NCI-H1092 treated with DMSO at 0.1 percent for 48 hours (cell line): ENCODE data around the gene TLR2.

Experiments used
- DNase-seq: peaks from one replicate; lab custom pipeline; 2025; lab: John Stamatoyannopoulos, UW

The TLR2 gene, protein sequence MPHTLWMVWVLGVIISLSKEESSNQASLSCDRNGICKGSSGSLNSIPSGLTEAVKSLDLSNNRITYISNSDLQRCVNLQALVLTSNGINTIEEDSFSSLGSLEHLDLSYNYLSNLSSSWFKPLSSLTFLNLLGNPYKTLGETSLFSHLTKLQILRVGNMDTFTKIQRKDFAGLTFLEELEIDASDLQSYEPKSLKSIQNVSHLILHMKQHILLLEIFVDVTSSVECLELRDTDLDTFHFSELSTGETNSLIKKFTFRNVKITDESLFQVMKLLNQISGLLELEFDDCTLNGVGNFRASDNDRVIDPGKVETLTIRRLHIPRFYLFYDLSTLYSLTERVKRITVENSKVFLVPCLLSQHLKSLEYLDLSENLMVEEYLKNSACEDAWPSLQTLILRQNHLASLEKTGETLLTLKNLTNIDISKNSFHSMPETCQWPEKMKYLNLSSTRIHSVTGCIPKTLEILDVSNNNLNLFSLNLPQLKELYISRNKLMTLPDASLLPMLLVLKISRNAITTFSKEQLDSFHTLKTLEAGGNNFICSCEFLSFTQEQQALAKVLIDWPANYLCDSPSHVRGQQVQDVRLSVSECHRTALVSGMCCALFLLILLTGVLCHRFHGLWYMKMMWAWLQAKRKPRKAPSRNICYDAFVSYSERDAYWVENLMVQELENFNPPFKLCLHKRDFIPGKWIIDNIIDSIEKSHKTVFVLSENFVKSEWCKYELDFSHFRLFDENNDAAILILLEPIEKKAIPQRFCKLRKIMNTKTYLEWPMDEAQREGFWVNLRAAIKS

DNA sequence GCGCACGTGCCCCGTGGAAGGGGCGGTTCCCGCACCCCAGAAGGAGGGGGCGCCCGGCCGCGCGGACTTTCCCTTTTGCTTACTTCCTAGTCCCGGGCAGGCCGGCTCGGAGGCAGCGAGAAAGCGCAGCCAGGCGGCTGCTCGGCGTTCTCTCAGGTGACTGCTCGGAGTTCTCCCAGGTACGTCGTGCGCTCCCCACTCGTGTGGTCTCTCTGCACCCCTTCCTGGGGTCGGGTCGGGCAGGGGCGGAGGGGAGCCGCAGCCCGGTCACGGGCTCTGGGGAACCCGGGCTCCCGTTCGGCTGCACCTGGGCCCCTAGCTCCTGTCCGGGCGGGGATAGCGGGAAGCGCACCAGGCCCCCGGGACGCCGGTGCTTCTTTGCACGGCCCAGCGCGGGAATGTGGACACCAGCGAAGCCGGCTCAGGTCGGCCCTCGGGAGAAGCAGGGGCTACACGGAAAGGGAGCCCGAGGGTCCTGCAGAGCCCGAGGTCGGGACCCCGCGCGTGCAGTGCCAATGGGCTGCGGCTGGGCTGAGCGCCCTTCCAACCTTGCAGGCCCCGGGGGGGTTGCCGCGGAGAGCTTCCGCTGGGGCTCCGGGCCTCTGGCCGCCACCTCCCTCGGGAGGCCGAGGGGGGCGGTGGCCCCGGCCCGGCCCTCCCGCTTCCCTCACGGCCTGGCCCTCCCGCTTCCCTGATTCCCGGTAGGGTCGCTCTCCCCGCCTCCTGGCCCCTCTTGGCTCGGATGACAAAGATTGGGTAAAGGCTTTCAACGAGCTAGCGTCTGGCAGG is at the start of gene TLR2:
TLR2 (plus strand) TSS at position 99 of the 789 bp plus-strand sequence. CDS start 18,628 bp downstream, outside the sequence.
- DNase-seq, result no peak

DNA sequence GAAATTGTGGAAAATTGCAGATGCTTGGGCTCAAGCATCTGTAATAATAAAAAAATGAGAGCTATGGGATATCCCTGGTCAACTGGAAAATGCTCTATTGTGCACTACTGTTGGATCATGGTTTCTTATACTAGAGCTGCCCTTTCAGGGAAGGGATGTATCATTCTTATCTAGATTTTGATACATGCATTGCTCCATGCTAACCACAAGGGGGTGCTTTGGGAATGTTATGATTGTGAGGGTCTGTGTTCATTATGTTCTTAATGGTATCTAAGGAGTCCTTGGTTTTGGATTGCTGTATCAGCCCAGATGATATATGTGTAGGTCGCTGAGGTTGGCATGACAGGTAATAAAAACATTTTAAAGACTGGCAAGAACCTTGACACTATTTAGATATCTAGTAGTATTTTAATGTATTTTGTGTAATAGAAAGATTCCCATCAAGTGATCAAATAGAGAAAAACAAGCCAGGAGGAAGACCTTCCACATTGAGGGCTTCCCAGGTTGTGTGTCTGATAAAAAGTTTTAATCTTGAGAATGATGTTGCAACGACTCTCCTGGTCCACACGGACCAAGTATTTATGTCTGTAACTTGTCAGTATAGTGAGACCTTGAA is 49.2 kb upstream of the TLR2 start:
- DNase-seq, result no peak

GRCh38 chr4:153635846-153636245 is 48.2 kb upstream of the TLR2 start:
- DNase-seq, result no peak

GRCh38 chr4:153637201-153637600 is 46.9 kb upstream of the TLR2 start:
- no peak for DNase-seq

- DNase-seq, result no peak
These were observed 46.1 kb upstream of the TLR2 start for GRCh38 chr4:153638011-153638410.

GRCh38 chr4:153638999-153639398 is 45.1 kb upstream of the TLR2 start:
- no peak for DNase-seq

DNA sequence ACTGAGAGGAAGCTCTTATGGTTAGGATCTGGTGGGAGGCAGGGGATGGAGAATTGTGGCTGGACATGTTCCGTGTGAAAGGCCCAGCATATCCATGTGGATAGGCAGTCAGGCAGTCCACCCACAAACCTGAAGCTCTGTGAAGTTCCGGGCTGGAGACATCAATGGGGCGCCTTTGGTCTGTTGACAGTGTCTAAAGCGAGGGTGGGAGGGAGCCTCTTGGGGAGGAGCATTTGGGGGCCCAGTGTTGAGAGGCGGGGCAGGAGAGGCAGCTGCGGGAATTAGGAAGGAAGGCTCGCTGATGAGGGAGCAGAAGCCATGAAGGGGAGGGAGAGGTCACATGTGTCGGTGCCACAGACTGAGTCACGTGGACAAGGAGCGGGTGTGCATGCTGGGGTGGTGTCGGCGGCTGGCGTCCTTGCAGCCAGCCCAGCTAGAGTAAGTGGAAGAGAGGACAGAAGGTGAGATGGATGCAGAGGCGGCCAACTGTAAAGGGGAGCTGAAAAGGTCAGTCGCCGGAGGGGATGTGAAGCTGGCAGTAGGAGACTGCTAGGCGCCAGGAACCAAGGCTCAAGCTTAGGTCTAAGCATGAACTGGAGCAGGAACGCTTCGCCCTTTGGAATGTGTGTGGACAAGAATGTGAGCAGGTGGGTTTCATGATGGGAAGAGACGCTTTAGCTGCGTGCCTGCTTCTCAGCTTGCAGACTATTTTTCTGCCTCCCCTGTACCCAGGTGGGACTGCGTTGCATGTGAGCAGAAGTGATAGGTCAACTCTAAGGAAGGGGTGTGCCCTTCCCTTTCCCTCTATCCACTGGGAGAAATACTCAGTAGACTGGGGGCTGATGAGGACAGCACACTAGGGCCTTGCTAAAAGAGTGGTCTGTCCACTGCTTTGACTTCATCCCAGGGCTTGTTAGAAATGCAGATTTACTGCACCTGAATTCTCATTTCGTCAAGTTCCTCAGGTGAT is 44.0 kb upstream of the TLR2 start:
- no peak for DNase-seq

DNA sequence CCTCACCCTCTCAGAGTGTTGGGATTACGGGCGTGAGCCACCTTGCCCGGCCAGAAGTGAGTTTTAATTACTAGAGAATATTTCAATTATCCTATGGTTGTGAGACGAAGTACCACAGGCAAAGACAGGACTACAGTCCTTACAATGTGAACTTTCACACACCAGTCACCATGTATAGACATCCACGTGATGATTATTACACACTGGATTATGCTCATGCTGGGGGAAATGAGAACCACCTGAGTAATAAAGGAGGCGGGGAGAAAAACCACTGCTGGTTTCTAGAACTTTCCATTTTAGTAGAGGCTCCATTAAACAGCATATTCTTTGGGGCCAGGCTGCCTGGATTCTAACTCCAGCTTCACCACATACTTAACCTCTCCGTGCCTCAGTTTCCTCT is 42.5 kb upstream of the TLR2 start:
- no peak for DNase-seq

- DNase-seq, result peak; percentile 75
These were observed 40.4 kb upstream of the TLR2 start for GRCh38 chr4:153643406-153644383.

DNA sequence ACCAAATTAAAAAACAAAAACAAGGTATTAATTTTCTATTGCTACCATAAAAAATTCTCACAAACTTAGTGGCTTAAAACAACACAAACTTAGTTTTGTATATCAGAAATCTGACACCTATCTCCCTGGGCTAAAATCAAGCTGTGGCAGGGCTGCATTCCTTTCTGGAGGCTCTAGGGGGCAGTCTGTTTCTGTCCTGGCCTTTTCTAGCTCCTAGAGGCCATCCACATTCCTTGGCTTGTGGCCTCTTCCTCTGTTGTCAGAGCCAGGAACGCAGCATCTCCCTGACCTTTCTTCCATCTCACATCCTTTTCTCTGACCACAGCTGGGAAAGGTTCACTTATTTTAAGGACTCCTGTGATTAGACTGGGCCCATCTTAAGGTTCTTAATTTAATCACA is 38.9 kb upstream of the TLR2 start:
- DNase-seq, result no peak

DNA sequence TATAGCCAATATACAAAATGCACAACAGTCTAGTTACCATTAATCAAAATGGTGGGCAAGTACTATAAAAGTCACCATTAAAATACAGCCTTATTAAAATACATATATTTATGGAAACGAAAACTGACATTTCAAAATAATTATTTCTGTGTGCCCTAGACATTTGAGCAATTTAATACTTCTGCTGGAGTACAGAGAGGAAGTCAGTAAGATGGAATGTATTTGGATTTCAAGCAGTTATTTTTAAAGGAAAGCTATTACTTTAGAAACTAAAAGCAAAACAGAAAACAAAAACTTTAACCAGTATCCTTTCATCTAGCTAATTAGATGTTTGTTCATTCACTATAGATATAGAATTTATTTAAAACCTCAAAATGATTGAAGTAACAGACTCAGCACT is 37.8 kb upstream of the TLR2 start:
- DNase-seq, result no peak

GRCh38 chr4:153646978-153647377 is 37.1 kb upstream of the TLR2 start:
- DNase-seq, result no peak

DNA sequence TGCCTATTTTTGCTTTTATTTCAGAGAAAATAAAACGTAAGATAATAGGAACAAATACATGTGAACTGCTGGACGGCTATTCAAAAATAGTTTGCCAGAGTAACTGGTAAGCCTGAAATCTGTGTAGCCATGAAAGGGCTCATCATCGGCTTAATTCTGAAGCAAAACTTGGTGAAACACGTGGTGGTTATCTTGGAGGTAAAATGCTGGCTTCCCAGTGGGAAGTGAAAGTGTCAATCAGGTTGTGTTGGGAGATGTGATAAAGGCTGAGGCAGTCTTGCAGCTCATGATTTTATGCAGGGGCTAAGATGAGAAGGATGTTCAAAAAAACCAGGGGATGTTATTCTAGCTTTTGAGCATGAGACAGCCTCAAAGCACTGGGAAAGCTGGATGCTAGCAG is 36.1 kb upstream of the TLR2 start:
- no peak for DNase-seq

DNA sequence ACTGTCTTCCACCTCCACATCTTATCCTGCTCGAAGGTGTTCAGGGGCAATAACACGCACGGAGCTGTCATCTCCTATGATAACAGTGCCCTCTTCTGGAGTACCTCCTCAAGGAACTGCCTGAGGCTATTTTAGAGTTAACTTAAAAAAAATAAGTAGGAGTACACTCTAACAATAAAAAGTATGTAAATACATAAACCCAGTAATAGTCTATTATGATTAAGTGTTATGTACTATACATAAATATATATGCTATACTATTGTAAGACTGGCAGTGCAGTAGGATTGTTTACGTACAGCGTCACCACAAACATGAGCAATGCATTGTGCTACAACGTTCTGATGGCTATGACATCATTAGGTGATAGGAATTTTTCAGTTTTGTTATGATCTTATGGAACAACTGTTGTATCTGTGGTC is 34.5 kb upstream of the TLR2 start:
- no peak for DNase-seq

DNA sequence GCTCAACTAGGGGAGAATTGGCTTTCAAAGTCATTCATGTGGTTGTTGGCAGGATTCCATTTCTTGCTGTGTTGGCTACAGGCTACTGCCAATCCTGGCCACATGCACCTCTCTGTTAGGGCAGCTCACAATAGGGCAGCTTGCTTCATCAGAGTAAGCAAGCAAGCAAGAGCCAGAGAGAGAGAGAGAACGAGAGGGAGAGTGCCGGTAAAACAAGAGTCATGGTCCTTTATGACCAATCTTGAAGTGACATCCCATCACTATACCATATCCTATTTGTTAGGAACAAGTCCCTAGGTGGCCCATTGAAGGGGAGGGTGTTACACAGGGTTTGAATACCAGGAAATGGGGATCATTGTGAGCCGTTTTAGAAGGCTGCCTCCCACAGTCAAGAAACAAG is 33.0 kb upstream of the TLR2 start:
- no peak for DNase-seq

DNA sequence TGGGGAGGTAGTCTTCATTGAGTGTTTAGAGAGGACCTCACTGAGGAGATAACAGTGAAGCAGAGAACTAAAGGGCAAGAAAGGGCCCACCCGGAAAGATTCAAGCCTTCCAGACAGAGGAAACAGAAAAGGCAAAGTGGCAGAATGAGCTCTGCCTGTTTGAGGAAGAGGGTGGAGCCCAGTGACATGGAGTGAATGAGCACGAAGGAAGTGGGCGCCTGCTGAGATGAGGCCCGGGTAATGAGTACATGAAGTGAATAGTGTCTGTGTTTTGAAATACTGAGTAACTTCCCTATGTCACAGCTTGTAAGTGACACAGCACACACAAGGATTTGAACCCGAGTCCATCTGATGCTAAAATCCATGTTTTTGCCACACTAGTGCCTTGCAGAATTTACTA is 32.5 kb upstream of the TLR2 start:
- no peak for DNase-seq

- DNase-seq, result no peak
These were observed 31.9 kb upstream of the TLR2 start for GRCh38 chr4:153652051-153652784.

- DNase-seq, result no peak
These were observed 29.0 kb upstream of the TLR2 start for GRCh38 chr4:153655002-153655541.

DNA sequence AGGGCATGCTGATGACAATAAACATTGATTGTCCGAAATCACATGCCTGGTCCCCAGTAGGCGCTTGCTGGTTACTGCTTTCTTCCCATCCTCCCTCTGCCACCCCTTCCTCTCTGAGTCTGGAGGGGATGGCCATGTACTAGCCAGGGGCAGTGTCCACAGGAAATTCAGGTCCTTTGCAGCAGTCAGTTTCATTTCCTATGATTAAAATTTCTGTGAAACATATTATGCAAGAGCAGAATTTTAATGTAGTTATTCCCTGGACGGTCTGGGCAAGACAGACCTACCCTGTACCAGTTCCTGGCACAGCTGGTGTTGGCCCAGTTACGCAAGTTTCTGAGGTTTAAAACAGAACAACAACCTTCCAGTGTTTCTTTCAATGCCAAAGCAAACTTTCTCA is 28.2 kb upstream of the TLR2 start:
- DNase-seq, result no peak
